IPS-15b (cell line): ENCODE measurements around the gene ENPP7.

Experiments used
- H3K27me3 ChIP-seq: one replicate; pipeline ENCODE4 v1.6.1; 2013; ENCODE audit warnings: low read length; ENCODE audit not compliant: control insufficient read depth, insufficient read depth
- H3K36me3 ChIP-seq: one replicate; pipeline ENCODE4 v1.6.1; 2013; ENCODE audit warnings: low read length; ENCODE audit not compliant: control insufficient read depth, insufficient read depth
- H3K4me1 ChIP-seq: one replicate; pipeline ENCODE4 v1.6.1; 2013; ENCODE audit warnings: mild to moderate bottlenecking, low read length; ENCODE audit not compliant: control insufficient read depth, insufficient read depth
- H3K4me3 ChIP-seq: one replicate; pipeline ENCODE4 v1.5.1; 2013; ENCODE audit warnings: low read depth, low read length
- H3K9ac ChIP-seq: one replicate; pipeline ENCODE4 v1.6.1; 2013; ENCODE audit warnings: low read depth, mild to moderate bottlenecking, low read length
- H3K9me3 ChIP-seq: one replicate; pipeline ENCODE4 v1.6.1; 2013; ENCODE audit warnings: mild to moderate bottlenecking, low read length; ENCODE audit not compliant: control insufficient read depth, insufficient read depth

The ENPP7 gene

GRCh38 chr17:79707931-79708891 is 22.5 kb upstream of the ENPP7 start:
- Histone ChIP-seq H3K9ac (no peak overlapping the region), H3K4me1 (no peaks in the 10 kb centered on the region), H3K27me3 (no peaks in the 10 kb centered on the region), H3K4me3 (no peak overlapping the region), H3K9me3 (no peaks in the 10 kb centered on the region), H3K36me3 (no peaks in the 10 kb centered on the region)

- Histone ChIP-seq H3K27me3 (no peaks in the 10 kb centered on the region), H3K4me3 (no peak overlapping the region), H3K9ac (no peak overlapping the region), H3K9me3 (no peaks in the 10 kb centered on the region), H3K4me1 (no peaks in the 10 kb centered on the region), H3K36me3 (no peaks in the 10 kb centered on the region)
Observed at GRCh38 chr17:79711715-79712305, 18.9 kb upstream of the ENPP7 start.

GRCh38 chr17:79713391-79713790 is 17.4 kb upstream of the ENPP7 start:
- no peaks in the 10 kb centered on the region for H3K4me1 ChIP-seq
- H3K9me3 ChIP-seq = no peaks in the 10 kb centered on the region
- no peak overlapping the region for H3K9ac ChIP-seq
- H3K36me3 ChIP-seq = no peaks in the 10 kb centered on the region
- H3K27me3 ChIP-seq = no peaks in the 10 kb centered on the region
- no peak overlapping the region for H3K4me3 ChIP-seq

GRCh38 chr17:79714176-79715097 is 16.3 kb upstream of the ENPP7 start:
- no peak overlapping the region for H3K9ac ChIP-seq
- H3K4me1 ChIP-seq = no peaks in the 10 kb centered on the region
- H3K36me3 ChIP-seq = no peaks in the 10 kb centered on the region
- H3K9me3 ChIP-seq = no peaks in the 10 kb centered on the region
- H3K27me3 ChIP-seq = no peaks in the 10 kb centered on the region
- no peak overlapping the region for H3K4me3 ChIP-seq

- H3K36me3 ChIP-seq = no peaks in the 10 kb centered on the region
- no peaks in the 10 kb centered on the region for H3K9me3 ChIP-seq
- no peaks in the 10 kb centered on the region for H3K27me3 ChIP-seq
- no peaks in the 10 kb centered on the region for H3K4me1 ChIP-seq
- no peak overlapping the region for H3K4me3 ChIP-seq
- no peak overlapping the region for H3K9ac ChIP-seq
Observed at GRCh38 chr17:79715098-79715942, 15.4 kb upstream of the ENPP7 start.

- Histone ChIP-seq H3K9ac (no peak overlapping the region), H3K4me1 (no peaks in the 10 kb centered on the region), H3K27me3 (no peaks in the 10 kb centered on the region), H3K4me3 (no peak overlapping the region), H3K36me3 (no peaks in the 10 kb centered on the region), H3K9me3 (no peaks in the 10 kb centered on the region)
Observed at GRCh38 chr17:79715943-79716797, 14.6 kb upstream of the ENPP7 start.

- no peaks in the 10 kb centered on the region for H3K9me3 ChIP-seq
- no peak overlapping the region for H3K9ac ChIP-seq
- H3K27me3 ChIP-seq = no peaks in the 10 kb centered on the region
- H3K36me3 ChIP-seq = no peaks in the 10 kb centered on the region
- no peaks in the 10 kb centered on the region for H3K4me1 ChIP-seq
- no peak overlapping the region for H3K4me3 ChIP-seq
Observed at GRCh38 chr17:79720705-79721292, 9.9 kb upstream of the ENPP7 start.

- H3K4me3 ChIP-seq = no peak overlapping the region
- no peaks in the 10 kb centered on the region for H3K36me3 ChIP-seq
- no peaks in the 10 kb centered on the region for H3K9me3 ChIP-seq
- no peak overlapping the region for H3K9ac ChIP-seq
- no peaks in the 10 kb centered on the region for H3K4me1 ChIP-seq
- no peaks in the 10 kb centered on the region for H3K27me3 ChIP-seq
Observed at GRCh38 chr17:79721993-79722671, 8.6 kb upstream of the ENPP7 start.

GRCh38 chr17:79722787-79723186 is 8.0 kb upstream of the ENPP7 start:
- no peaks in the 10 kb centered on the region for H3K36me3 ChIP-seq
- no peak overlapping the region for H3K9ac ChIP-seq
- no peaks in the 10 kb centered on the region for H3K9me3 ChIP-seq
- H3K27me3 ChIP-seq = no peaks in the 10 kb centered on the region
- no peaks in the 10 kb centered on the region for H3K4me1 ChIP-seq
- no peak overlapping the region for H3K4me3 ChIP-seq
